ENCODE measurements around the gene WNT5B. TPM values are rescaled to one million over a fixed set of nuclear protein-coding genes. Genes with fewer than 3 reads are reported as not detected.

WNT5B gene
- total and polyA plus RNA-seq, 4 donors: 0.59 to 2.4 (median 0.97) TPM

GRCh38 chr12:1666215-1666614, 37.2 kb downstream of the WNT5B start (continued):
- TF ChIP-seq REST (IDR thresholded peaks at IDR 0.05) (no peak), TAF1 (conservative IDR thresholded peaks at IDR 0.05) (no peak), FOXA2 (IDR thresholded peaks at IDR 0.05) (no peak), JUND (IDR thresholded peaks at IDR 0.05) (no peak), RXRA (IDR thresholded peaks at IDR 0.05) (peak; percentile 2 to 28), HNF4G (IDR thresholded peaks at IDR 0.05) (peak; percentile 76)

GRCh38 chr12:1666685-1667162, 37.7 kb downstream of the WNT5B start:
- no peaks in the 10 kb centered on the region for H3K9me3 ChIP-seq (ENCODE audit: control insufficient read depth in 4 of 4, low read length in 3 of 4)
- H3K27ac ChIP-seq (ENCODE audit: low read depth in 1 of 2, low read length in 2 of 2): peak overlapping the region; percentile 97 to 98
- no peak for DNase-seq (ENCODE audit: low spot score)
- no peaks in the 10 kb centered on the region for H3K27me3 ChIP-seq (ENCODE audit: control insufficient read depth in 4 of 4, insufficient read depth in 4 of 4, low read length in 3 of 4)
- TF ChIP-seq RAD21 (IDR thresholded peaks at IDR 0.05) (peak in 1 of 2 donors; percentile 30), FOXA2 (IDR thresholded peaks at IDR 0.05) (no peak)
- peaks cover 6 to 34% (median 11%) of the 10 kb centered on the region in 4 donors for H3K4me1 ChIP-seq (ENCODE audit: control insufficient read depth in 4 of 4, insufficient read depth in 4 of 4, low read length in 3 of 4)
- H3K9ac ChIP-seq (ENCODE audit: low read depth in 1 of 2, low read length in 2 of 2): peak overlapping the region; percentile 92 to 94
- no peaks in the 10 kb centered on the region for H3K36me3 ChIP-seq (ENCODE audit: control insufficient read depth in 4 of 4, insufficient read depth in 3 of 4, low read depth in 1 of 4, low read length in 3 of 4)
- 4% methylated on average over 2 of the region's 2 CpGs for WGBS
- peak overlapping the region; percentile 0 to 68 (median 47) for H3K4me3 ChIP-seq (ENCODE audit: low read depth in 1 of 3, low read length in 3 of 3)

DNA sequence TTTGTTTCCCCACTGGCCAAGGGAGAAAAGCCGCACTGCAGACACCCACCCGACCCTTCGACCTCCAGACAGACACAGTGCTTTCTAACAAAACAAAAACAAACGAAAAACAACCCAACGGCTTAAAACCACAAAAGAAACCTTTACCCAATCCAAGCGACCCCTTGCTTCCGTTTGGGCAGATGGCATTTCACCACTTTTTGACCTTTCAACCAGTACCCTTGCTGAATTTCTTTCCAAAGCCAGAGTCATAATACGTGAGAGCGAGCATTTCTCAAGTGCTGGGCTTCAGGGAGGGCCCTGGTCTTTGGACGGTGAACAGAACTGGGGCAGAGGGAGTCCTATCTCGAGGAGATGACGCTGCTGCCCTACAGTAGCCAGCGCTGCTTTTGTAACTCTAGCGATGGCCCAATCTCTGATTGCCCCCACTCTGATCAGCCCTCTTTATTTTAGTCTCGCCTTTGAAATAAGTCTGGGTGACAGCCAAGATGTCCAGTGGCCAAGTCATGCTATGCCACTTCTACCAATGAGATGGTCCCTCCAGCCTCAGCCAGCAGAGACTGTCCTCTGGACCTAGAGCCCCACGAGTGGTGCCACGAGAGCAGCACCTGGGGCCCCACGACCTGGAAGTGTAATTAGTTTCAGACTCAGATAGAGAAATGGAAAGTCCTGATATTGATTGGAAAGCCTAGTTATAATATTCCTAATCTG, 40.0 kb downstream of the WNT5B start:
- H3K27ac ChIP-seq (ENCODE audit: low read depth in 1 of 2, low read length in 2 of 2): peak overlapping the region; percentile 97 to 98
- TF ChIP-seq EGR1 (IDR thresholded peaks at IDR 0.05; ENCODE audit: low read depth in 2 of 2) (peak; percentile 89 to 90), ZBTB33 (IDR thresholded peaks at IDR 0.05) (peak; percentile 89), FOXA2 (IDR thresholded peaks at IDR 0.05) (peak; percentile 50), HNF4A (conservative IDR thresholded peaks at IDR 0.05) (peak; percentile 84 to 92), JUND (IDR thresholded peaks at IDR 0.05) (peak; percentile 82 to 94), YY1 (IDR thresholded peaks at IDR 0.05) (peak; percentile 91), SP1 (IDR thresholded peaks at IDR 0.05) (peak; percentile 97), HNF4G (IDR thresholded peaks at IDR 0.05) (peak; percentile 62), FOXA1 (IDR thresholded peaks at IDR 0.05) (no peak), GABPA (IDR thresholded peaks at IDR 0.05 in 1 of 2, conservative IDR thresholded peaks at IDR 0.05 in 1 of 2) (peak in 1 of 2 donors; percentile 67), NR2F2 (IDR thresholded peaks at IDR 0.05) (peak; percentile 59), RAD21 (IDR thresholded peaks at IDR 0.05) (peak; percentile 46 to 49), REST (IDR thresholded peaks at IDR 0.05) (peak; percentile 89), MAX (IDR thresholded peaks at IDR 0.05) (peak; percentile 93)
- TF ChIP-seq, protein P1, sequence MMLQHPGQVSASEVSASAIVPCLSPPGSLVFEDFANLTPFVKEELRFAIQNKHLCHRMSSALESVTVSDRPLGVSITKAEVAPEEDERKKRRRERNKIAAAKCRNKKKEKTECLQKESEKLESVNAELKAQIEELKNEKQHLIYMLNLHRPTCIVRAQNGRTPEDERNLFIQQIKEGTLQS (IDR thresholded peaks at IDR 0.05): no peak
- TF ChIP-seq, protein P2, sequence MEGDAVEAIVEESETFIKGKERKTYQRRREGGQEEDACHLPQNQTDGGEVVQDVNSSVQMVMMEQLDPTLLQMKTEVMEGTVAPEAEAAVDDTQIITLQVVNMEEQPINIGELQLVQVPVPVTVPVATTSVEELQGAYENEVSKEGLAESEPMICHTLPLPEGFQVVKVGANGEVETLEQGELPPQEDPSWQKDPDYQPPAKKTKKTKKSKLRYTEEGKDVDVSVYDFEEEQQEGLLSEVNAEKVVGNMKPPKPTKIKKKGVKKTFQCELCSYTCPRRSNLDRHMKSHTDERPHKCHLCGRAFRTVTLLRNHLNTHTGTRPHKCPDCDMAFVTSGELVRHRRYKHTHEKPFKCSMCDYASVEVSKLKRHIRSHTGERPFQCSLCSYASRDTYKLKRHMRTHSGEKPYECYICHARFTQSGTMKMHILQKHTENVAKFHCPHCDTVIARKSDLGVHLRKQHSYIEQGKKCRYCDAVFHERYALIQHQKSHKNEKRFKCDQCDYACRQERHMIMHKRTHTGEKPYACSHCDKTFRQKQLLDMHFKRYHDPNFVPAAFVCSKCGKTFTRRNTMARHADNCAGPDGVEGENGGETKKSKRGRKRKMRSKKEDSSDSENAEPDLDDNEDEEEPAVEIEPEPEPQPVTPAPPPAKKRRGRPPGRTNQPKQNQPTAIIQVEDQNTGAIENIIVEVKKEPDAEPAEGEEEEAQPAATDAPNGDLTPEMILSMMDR (IDR thresholded peaks at IDR 0.05; ENCODE audit: low read depth, low read length, missing input control): no peak

More for the DNA sequence above, 40.0 kb downstream of the WNT5B start:
- Histone ChIP-seq H3K36me3 (ENCODE audit: control insufficient read depth in 4 of 4, insufficient read depth in 3 of 4, low read depth in 1 of 4, low read length in 3 of 4) (no peaks in the 10 kb centered on the region), H3K9me3 (ENCODE audit: control insufficient read depth in 4 of 4, low read length in 3 of 4) (no peaks in the 10 kb centered on the region), H3K4me3 (ENCODE audit: low read depth in 1 of 3, low read length in 3 of 3) (peak overlapping the region; percentile 45 to 76 (median 68)), H3K27me3 (ENCODE audit: control insufficient read depth in 4 of 4, insufficient read depth in 4 of 4, low read length in 3 of 4) (no peaks in the 10 kb centered on the region), H3K9ac (ENCODE audit: low read depth in 1 of 2, low read length in 2 of 2) (peak overlapping the region; percentile 92 to 94), H3K4me1 (ENCODE audit: control insufficient read depth in 4 of 4, insufficient read depth in 4 of 4, low read length in 3 of 4) (peaks cover 3 to 32% (median 11%) of the 10 kb centered on the region in 4 donors)
- 22% methylated on average over 18 of the region's 18 CpGs for WGBS
- DNase-seq (ENCODE audit: low spot score): no peak
